HG03457 (cell line): ENCODE measurements around the gene TAS2R16.
"Not testable (repeated sequence)": the region's sequence is repeated elsewhere in the genome, so short reads cannot be mapped to it uniquely, and the experiment has no call there.

Experiments used
- ATAC-seq: cut with Tn5 transposase; IDR thresholded peaks from one replicate; pipeline ENCODE4 v1.9.1; 2021; ENCODE audit warnings: moderate number of reproducible peaks; ENCODE audit not compliant: unreplicated experiment

TAS2R16 gene

DNA sequence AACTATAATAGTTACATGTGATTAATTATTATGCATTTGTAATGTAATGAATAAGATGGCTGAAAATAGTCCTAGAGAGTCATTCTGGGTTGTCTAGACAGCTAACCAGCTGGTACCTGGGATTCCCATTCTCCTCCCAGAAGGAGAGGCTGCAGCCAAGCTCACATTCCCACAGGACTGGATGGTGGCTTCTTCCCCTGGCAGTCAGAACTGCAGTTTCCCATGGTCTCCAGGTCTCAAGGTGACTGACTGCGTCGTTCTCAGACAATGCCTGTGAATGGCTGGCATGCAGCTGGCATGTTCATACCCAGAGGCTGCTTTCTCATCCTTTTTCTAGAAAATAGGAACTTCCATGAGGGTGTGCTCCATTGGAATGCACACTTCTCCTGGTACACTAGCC lies 21.3 kb downstream of the TAS2R16 start:
- no peak for ATAC-seq

DNA sequence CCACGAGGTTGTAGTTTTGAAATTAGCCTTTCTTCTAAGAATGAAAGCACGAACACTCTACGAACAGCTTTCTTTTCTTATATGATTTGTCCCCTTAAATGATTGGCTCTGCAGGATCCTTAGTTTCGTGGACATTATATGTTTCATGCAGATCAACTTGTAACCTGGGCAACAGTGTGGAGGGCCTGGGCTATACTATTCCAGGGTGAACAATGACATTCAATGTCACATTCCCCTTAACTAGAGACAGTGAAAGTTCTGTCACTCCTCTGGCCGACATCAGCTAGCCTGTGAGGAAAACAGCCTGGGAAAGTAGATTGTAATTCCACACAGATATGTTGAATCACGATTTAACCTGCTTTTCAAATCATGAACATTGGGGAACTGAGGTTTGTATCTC lies 23.4 kb downstream of the TAS2R16 start:
- ATAC-seq, result no peak

- ATAC-seq, result no peak
These were observed 24.5 kb downstream of the TAS2R16 start for GRCh38 chr7:122970740-122971725.

- ATAC-seq, result no peak
These were observed 27.1 kb downstream of the TAS2R16 start for GRCh38 chr7:122968389-122968788.

DNA sequence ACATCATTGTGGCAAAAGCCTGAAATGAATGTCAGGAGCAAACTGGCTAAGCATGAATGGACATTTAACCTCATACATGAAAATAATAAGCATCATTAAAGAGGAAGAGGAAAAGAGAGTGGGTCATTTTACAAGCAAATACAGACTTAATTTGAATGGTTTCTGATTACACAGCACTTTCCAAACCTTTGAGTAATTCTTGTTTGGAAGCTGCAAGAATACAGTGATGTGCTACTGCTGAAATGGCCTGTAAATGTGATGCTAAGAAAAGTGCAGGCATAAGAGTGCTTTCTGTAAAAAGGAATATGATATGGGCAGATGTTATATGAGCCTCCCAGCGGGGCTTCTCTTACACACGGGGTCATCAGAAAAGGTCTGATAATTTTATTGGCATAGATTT lies 30.2 kb downstream of the TAS2R16 start:
- no peak for ATAC-seq

- not testable (repeated sequence) for ATAC-seq
These were observed 41.8 kb downstream of the TAS2R16 start for GRCh38 chr7:122953678-122954077.

DNA sequence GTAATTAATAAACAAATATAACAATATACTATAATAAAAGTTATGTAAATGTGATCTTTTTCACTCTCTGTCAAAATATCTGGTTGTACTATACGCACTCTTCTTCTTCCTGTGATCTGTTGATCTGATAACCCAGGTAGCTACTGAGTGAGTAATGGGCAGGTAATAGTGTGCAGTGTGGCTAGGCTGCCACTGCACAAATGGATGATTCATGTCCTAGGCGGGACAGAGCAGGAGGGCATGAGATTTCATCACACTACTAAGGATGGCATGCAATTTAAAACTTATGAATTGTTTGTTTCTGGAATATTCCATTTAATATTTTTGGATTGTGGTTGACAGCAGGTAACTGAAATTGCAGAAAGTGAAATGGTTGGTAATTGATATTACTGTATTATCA lies 44.5 kb downstream of the TAS2R16 start:
- ATAC-seq, result no peak

DNA sequence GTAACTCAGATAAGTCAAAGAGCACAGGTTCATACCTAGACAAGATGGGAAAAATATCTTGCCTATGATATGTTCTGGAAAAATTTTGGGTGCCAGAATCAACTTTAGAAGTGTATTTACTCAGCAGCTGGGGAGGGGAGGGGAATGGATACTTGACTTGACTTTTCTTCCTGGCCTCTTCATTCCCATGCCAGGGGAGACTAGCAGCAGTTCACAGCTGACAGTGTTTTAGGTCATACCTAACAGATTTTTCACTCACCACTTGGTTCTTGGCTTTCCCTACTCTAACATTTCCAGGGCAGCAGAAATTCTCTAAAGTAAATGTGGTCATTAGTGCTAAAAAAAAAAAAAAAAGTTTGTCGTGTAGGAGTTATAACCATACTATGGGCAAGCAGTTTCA lies 46.3 kb downstream of the TAS2R16 start:
- no peak for ATAC-seq
